ENCODE measurements around the gene CFAP46.
"Not testable (repeated sequence)": the region's sequence is repeated elsewhere in the genome, so short reads cannot be mapped to it uniquely, and the experiment has no call there.

CFAP46 gene

GRCh38 chr10:132776186-132776585, 166.2 kb downstream of the CFAP46 start:
- DNase-seq (ENCODE audit: low read depth) = no peak
- H3K4me3 ChIP-seq (replicated peaks; ENCODE audit: low read depth, low read length) = no peak overlapping the region
- no peak for TF ChIP-seq CTCF (IDR thresholded peaks at IDR 0.05; ENCODE audit: low read length, missing control alignments)

- peak; percentile 7 for DNase-seq (ENCODE audit: low read depth)
- no peak for TF ChIP-seq CTCF (IDR thresholded peaks at IDR 0.05; ENCODE audit: low read length, missing control alignments)
- H3K4me3 ChIP-seq (replicated peaks; ENCODE audit: low read depth, low read length) = no peak overlapping the region
Observed at GRCh38 chr10:132774902-132775863, 167.2 kb downstream of the CFAP46 start.

GRCh38 chr10:132774181-132774901, 168.0 kb downstream of the CFAP46 start:
- no peak for DNase-seq (ENCODE audit: low read depth)
- TF ChIP-seq CTCF (IDR thresholded peaks at IDR 0.05; ENCODE audit: low read length, missing control alignments) = no peak
- no peak overlapping the region for H3K4me3 ChIP-seq (replicated peaks; ENCODE audit: low read depth, low read length)

GRCh38 chr10:132772816-132773215, 169.6 kb downstream of the CFAP46 start:
- not testable (repeated sequence) for H3K4me3 ChIP-seq (replicated peaks; ENCODE audit: low read depth, low read length); DNase-seq (ENCODE audit: low read depth)

GRCh38 chr10:132770061-132771021, 172.0 kb downstream of the CFAP46 start:
- DNase-seq (ENCODE audit: low read depth) = no peak
- TF ChIP-seq CTCF (IDR thresholded peaks at IDR 0.05; ENCODE audit: low read length, missing control alignments) = no peak
- no peak overlapping the region for H3K4me3 ChIP-seq (replicated peaks; ENCODE audit: low read depth, low read length)

GRCh38 chr10:132768346-132769248, 173.8 kb downstream of the CFAP46 start:
- DNase-seq (ENCODE audit: low read depth) = no peak
- no peak overlapping the region for H3K4me3 ChIP-seq (replicated peaks; ENCODE audit: low read depth, low read length)
- no peak for TF ChIP-seq CTCF (IDR thresholded peaks at IDR 0.05; ENCODE audit: low read length, missing control alignments)

Data from fibroblast of pulmonary artery (primary cell).